A172 (cell line): ENCODE data around the gene MMP20. TPM values are rescaled to one million over a fixed set of nuclear protein-coding genes. Genes with fewer than 3 reads are reported as not detected.

Experiments
- DNase-seq: peaks from one replicate; pipeline ENCODE4 v3.0.0-alpha.2; 2015; ENCODE audit warnings: low spot score
- total RNA-seq: library from RNA; depleted of rRNA; stranded (reverse); fragments of >200 nt; shearing (Covaris generic); gene quantifications from 2 replicates; pipeline ENCODE4 v1.2.3, GENCODE V29; 2014

The MMP20 gene
- total RNA-seq, 1 experiment from 2014 or later = not detected

- no peak for DNase-seq
Measured at GRCh38 chr11:102622258-102622657, 2.9 kb downstream of the MMP20 start.

- no peak for DNase-seq
Measured at GRCh38 chr11:102620818-102621561, 4.1 kb downstream of the MMP20 start.

- DNase-seq = no peak
Measured at GRCh38 chr11:102620179-102620578, 5.0 kb downstream of the MMP20 start.

DNA sequence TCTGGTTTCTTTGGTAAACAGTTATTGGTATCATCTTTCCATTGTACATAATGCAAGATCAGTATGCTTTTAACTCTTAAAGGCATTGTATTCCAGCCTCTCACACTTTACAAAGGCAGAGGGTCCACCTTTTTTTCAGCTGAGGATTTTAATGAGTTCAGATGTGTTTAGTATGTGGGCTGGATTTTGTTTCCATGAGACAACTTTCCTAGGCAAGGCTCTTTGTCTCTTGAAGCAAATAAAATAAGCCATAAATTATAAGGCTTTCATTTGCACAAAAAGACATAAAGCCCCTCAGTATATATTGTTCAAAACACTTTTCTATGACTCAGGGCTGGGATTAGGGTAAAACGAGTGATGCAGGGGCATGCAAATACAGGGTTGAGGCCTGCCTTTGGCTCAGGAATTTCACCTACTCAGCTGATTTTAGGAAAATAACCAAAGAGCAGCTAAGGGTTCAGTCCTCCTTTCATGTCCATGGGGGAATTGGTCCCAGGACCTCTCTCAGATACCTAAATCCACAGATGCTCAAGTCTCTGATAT is 7.6 kb downstream of the MMP20 start:
- DNase-seq = no peak

DNA sequence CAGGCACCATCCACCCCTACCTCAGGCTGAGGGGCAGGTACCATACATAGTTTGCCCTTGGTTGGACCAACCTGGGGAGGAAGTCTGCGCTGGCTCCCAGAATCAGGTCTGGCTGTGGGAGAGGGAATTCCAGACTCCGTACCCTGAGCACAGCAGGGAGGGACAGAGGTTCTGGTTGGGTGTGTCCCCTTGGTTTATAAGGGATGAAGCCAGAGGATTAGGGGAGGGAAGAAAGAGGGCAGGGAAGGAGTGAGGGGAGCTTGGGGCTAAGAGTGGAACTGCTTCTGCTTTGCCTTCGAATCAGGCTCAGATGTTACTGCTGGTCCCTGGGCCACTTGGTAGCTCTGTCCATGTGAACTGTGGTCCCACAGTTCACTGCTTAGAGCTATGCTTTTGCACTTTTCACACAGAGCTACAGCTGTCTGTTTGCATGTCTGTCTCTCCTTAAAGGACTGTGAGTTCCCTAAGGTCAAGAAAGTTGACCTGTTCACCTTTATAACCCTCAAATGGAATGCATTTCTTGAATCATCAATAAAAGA is 9.2 kb downstream of the MMP20 start:
- DNase-seq = no peak

GRCh38 chr11:102615077-102615893 is 9.8 kb downstream of the MMP20 start:
- DNase-seq = no peak

DNA sequence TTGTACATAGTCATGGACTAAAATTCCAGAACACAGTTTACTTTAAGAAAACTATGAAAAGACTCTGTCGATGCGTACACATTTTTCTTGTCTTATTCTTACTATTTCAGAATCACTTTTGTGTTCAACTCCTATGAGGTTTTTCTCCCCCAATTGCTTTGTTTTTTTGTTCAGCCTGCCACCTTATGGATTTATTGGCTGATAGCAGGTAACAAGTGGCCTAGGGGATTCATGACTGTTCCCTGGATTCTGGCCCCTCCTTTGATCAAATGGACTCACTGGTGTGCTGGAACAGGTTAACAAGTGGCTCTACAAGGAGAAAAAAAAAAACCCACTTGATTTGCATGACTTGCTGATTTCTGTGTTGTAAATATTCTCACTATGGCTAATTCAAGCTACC is 10.6 kb downstream of the MMP20 start:
- no peak for DNase-seq

- no peak for DNase-seq
Measured at GRCh38 chr11:102614031-102614430, 11.1 kb downstream of the MMP20 start.

- DNase-seq = no peak
Measured at GRCh38 chr11:102613450-102613849, 11.7 kb downstream of the MMP20 start.

DNA sequence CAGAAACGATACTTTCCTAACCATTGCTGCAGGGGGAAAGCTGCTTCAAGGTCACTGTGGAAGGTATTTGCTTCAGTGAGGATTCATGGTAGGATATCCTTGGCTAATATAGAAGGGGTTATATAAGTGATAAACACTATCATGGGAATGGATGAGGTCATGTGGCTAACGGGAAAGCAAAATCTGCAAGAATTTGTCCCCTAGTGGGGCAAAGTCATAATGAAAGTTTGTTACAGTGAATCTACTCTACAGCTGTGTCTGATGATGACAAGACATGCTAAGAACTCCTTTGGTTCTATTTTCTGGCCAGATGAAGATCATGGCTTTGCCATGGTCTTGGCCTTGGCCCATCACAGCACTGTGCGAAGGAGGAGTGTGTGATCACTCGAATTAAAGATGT is 13.8 kb downstream of the MMP20 start:
- DNase-seq = no peak

DNA sequence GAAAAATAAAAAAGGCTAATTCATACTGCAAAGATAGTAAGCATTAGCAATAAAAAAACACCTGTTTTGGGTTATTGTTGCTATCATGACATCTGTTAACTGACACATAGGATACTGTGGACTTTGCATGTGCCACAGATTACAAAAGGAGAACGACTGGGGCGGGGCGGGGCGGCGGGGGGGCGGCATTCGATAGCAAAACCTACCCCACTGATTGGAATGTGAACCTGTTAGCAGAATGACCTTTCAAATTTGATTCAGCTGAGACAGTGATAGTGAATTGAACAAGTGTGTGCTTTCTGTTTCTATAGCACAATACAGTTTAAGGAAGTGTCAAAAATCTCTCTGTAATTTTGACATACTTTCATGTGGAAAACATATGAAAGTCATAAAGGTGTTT is 14.9 kb downstream of the MMP20 start:
- no peak for DNase-seq

- DNase-seq = no peak
Measured at GRCh38 chr11:102608699-102609098, 16.4 kb downstream of the MMP20 start.

- DNase-seq = no peak
Measured at GRCh38 chr11:102604875-102605274, 20.3 kb downstream of the MMP20 start.

GRCh38 chr11:102604011-102604410 is 21.1 kb downstream of the MMP20 start:
- DNase-seq = no peak

- DNase-seq = peak; percentile 23
Measured at GRCh38 chr11:102603576-102603975, 21.6 kb downstream of the MMP20 start.

GRCh38 chr11:102603091-102603490 is 22.0 kb downstream of the MMP20 start:
- DNase-seq = peak; percentile 77

DNA sequence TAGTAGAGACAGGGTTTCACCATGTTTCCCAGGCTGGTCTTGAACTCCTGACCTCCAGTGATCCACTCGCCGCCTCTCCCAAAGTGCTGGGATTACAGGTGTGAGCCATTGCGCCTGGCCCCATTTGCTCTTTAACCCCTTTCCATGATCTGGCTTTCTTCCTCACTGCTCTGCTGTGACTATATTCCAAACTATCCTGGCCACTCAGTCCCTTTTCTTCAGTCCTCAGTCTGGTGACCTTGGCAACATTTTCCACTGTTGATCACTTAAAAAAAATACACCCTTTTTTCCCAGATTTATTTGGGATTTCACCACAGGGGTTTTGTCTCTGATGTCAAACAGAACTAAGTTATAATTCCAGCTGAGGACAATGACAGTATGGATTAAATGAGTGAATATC is 24.5 kb downstream of the MMP20 start:
- DNase-seq = no peak

- peak; percentile 91 for DNase-seq
Measured at GRCh38 chr11:102599642-102600261, 25.4 kb downstream of the MMP20 start.

- no peak for DNase-seq
Measured at GRCh38 chr11:102598272-102598671, 26.9 kb downstream of the MMP20 start.

- no peak for DNase-seq
Measured at GRCh38 chr11:102596578-102596977, 28.6 kb downstream of the MMP20 start.

DNA sequence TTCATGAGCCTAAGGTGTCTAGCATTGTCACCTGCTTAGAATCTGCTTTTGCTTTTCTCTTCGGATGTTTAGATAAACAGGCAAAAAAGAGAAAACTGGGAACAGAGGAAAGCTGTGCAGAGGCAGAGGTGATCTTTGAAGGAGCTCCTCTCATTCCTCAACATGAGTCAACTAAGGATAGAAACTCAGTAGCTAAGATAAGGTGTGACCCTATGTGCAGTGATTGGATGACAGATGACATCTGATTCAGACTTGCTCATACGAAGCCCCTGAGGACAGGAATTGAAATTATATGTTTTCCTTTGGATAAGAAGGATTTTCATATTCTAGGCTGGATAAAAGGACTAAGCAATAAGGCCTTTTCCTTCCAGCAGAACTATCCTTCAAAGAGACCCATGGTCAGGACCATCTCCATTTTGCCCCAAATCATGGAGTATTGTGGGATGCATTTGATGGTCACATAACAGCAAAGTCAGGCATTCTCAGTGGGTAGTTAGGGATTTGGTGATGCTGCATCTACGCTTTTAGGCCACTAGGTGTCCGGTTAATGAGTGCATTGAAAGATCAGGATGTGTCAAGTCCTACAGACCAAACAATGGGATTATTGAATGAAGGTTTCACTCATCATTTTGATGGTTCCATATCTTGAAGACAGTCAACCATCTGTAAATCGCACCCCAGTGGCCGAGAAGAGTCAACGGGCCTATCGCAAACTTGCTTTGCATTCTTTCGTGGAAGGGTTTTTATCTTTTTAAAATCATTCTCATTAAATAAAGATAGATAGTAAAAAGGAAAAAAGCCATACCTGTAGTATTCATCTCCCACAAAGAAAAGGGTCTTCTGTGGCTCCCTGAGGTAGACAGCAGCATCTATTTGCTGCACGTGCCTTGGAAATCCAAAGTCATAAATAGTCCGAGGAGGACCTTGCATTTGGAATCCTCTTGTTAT is 32.2 kb downstream of the MMP20 start:
- peak; percentile 29 for DNase-seq
